H1 (cell line): ENCODE measurements around the gene PI4KA. TPM values are rescaled to one million over a fixed set of nuclear protein-coding genes. Genes with fewer than 3 reads are reported as not detected.

Experiments used
- CTCF ChIA-PET: fragments of 300-600 bp; sonication (Branson Sonifier 250); formaldehyde crosslinking; loops from one replicate; lab custom pipeline; 2021; ENCODE audit not compliant: partially characterized antibody; lab: Charles Lee
- POLR2A ChIA-PET: fragments of 300-600 bp; sonication (Branson Sonifier 250); formaldehyde crosslinking; loops from one replicate; lab custom pipeline; 2021; ENCODE audit warnings: inconsistent platforms; ENCODE audit not compliant: partially characterized antibody; lab: Charles Lee
- DNase-seq, 2 experiments: peaks; one replicate each; pipeline versions ENCODE4 v3.0.0 to v3.0.0-alpha.2; 2010 to 2022; ENCODE audit warnings: low spot score in 2 of 2, low read depth in 1 of 2, mixed read lengths in 1 of 2
- FAIRE-seq: peaks from 2 replicates; lab custom pipeline; 2011; peaks lifted over from hg19 to GRCh38; lab: Jason Lieb, UNC
- H2AFZ ChIP-seq: 2 replicates; pipeline ENCODE4 v1.8.1; 2012; ENCODE audit warnings: low read length, inconsistent platforms
- H2AK5ac ChIP-seq: 2 replicates; pipeline ENCODE4 v1.6.1; 2013; ENCODE audit warnings: low read depth, low read length
- H2BK120ac ChIP-seq: replicated peaks from 2 replicates; pipeline ENCODE3; 2013; ENCODE audit warnings: low read depth, low read length, inconsistent platforms
- H2BK12ac ChIP-seq: 2 replicates; pipeline ENCODE4 v1.6.1; 2013; ENCODE audit warnings: low read depth, low read length
- H2BK15ac ChIP-seq: 2 replicates; pipeline ENCODE4 v1.6.1; 2013; ENCODE audit warnings: low read length
- H2BK20ac ChIP-seq: 2 replicates; pipeline ENCODE4 v1.6.1; 2013; ENCODE audit warnings: low read length
- H2BK5ac ChIP-seq: 2 replicates; pipeline ENCODE4 v1.6.1; 2013; ENCODE audit warnings: low read depth, low read length
- H3K14ac ChIP-seq: 2 replicates; pipeline ENCODE4 v1.6.1; 2013; ENCODE audit warnings: inconsistent platforms; ENCODE audit not compliant: insufficient read length
- H3K18ac ChIP-seq: 2 replicates; pipeline ENCODE4 v1.6.1; 2013; ENCODE audit warnings: low read length; ENCODE audit errors: extremely low read depth
- H3K23ac ChIP-seq: 2 replicates; pipeline ENCODE4 v1.6.1; 2013; ENCODE audit warnings: inconsistent platforms; ENCODE audit not compliant: insufficient read length
- H3K23me2 ChIP-seq: 2 replicates; pipeline ENCODE4 v1.6.1; 2013; ENCODE audit warnings: low read depth, low read length
- H3K27ac ChIP-seq: 2 replicates; pipeline ENCODE4 v1.6.1; 2011; ENCODE audit warnings: low read depth, low read length, inconsistent platforms
- H3K27me3 ChIP-seq, 4 experiments: replicated peaks in 1 of 4; 1 replicate in 1 of 4; 2 replicates in 3 of 4; pipeline versions ENCODE4 v1.6.1 to v1.8.1; 2011 to 2013; ENCODE audit warnings: low read length in 3 of 4, mild to moderate bottlenecking in 3 of 4, inconsistent platforms in 2 of 4, mixed read lengths in 2 of 4, moderate library complexity in 1 of 4; ENCODE audit not compliant: control insufficient read depth in 3 of 4, insufficient read depth in 3 of 4; ENCODE audit errors: extremely low read depth in 1 of 4
- H3K36me3 ChIP-seq, 4 experiments: 2 replicates each; pipeline versions ENCODE4 v1.6.1 to v1.8.1; 2011 to 2013; ENCODE audit warnings: mild to moderate bottlenecking in 4 of 4, low read length in 3 of 4, moderate library complexity in 2 of 4, control low read depth in 1 of 4, inconsistent platforms in 1 of 4; ENCODE audit not compliant: insufficient read depth in 4 of 4, control insufficient read depth in 2 of 4
- H3K4ac ChIP-seq: replicated peaks from 2 replicates; pipeline ENCODE3; 2013; ENCODE audit warnings: low read length, low read depth, mixed read lengths, inconsistent platforms; ENCODE audit not compliant: insufficient read length
- H3K4me1 ChIP-seq, 4 experiments: replicated peaks in 1 of 4; 1 replicate in 1 of 4; 2 replicates in 3 of 4; pipeline versions ENCODE4 v1.6.1 to v1.8.1; 2011 to 2013; ENCODE audit warnings: low read length in 3 of 4, inconsistent platforms in 2 of 4, mixed read lengths in 1 of 4; ENCODE audit not compliant: insufficient read depth in 4 of 4, control insufficient read depth in 3 of 4
- H3K4me2 ChIP-seq, 2 experiments: 2 replicates each; pipeline versions ENCODE4 v1.6.1 to v1.8.1; 2011 to 2013; ENCODE audit warnings: low read depth in 2 of 2, low read length in 2 of 2, control low read depth in 1 of 2, inconsistent platforms in 1 of 2, mild to moderate bottlenecking in 1 of 2; ENCODE audit not compliant: insufficient read depth in 1 of 2
- H3K4me3 ChIP-seq, 4 experiments: fragments of 200-600, 300-600 bp in 1 of 4; sonication (generic), shearing (Covaris generic), sonication (Bioruptor Twin) in 1 of 4; 2 replicates each; pipeline versions ENCODE4 v1.5.1 to v1.8.1; 2011 to 2016; ENCODE audit warnings: low read length in 4 of 4, low read depth in 3 of 4, control low read depth in 2 of 4, inconsistent platforms in 2 of 4, mild to moderate bottlenecking in 2 of 4, mixed read lengths in 1 of 4, moderate library complexity in 1 of 4; ENCODE audit not compliant: insufficient read depth in 2 of 4; ENCODE audit errors: extremely low read depth in 1 of 4
- H3K56ac ChIP-seq: replicated peaks from 2 replicates; pipeline ENCODE3; 2013; ENCODE audit warnings: low read depth, mild to moderate bottlenecking, mixed read lengths, low read length, inconsistent platforms; ENCODE audit not compliant: insufficient read length
- H3K79me1 ChIP-seq: 2 replicates; pipeline ENCODE4 v1.6.1; 2013; ENCODE audit warnings: low read depth, low read length, control low read depth
- H3K79me2 ChIP-seq, 2 experiments: 2 replicates each; pipeline versions ENCODE4 v1.6.1 to v1.8.1; 2012 to 2013; ENCODE audit warnings: low read length in 2 of 2, mild to moderate bottlenecking in 2 of 2, inconsistent platforms in 1 of 2; ENCODE audit not compliant: insufficient read depth in 2 of 2, control insufficient read depth in 1 of 2
- H3K9ac ChIP-seq, 4 experiments: replicated peaks in 1 of 4; 1 replicate in 1 of 4; 2 replicates in 3 of 4; pipeline versions ENCODE4 v1.6.1 to v1.8.1; 2011 to 2013; ENCODE audit warnings: low read depth in 3 of 4, low read length in 3 of 4, control low read depth in 2 of 4, mild to moderate bottlenecking in 2 of 4, moderate library complexity in 2 of 4, inconsistent platforms in 1 of 4; ENCODE audit errors: extremely low read depth in 1 of 4
- H3K9me3 ChIP-seq, 2 experiments: 2 replicates each; pipeline versions ENCODE4 v1.6.1 to v1.8.1; 2012 to 2013; ENCODE audit warnings: mild to moderate bottlenecking in 2 of 2, moderate library complexity in 2 of 2, control low read depth in 1 of 2, inconsistent platforms in 1 of 2, low read depth in 1 of 2, low read length in 1 of 2, mixed read lengths in 1 of 2; ENCODE audit not compliant: insufficient read depth in 2 of 2
- H4K20me1 ChIP-seq, 2 experiments: replicated peaks in 1 of 2; 2 replicates each; pipeline versions ENCODE3 to v1.8.1; 2011 to 2013; ENCODE audit warnings: inconsistent platforms in 2 of 2, low read length in 2 of 2, mild to moderate bottlenecking in 1 of 2; ENCODE audit not compliant: insufficient read depth in 2 of 2, control insufficient read depth in 1 of 2
- H4K5ac ChIP-seq: 2 replicates; pipeline ENCODE4 v1.6.1; 2013; ENCODE audit warnings: low read length, low read depth, mixed read lengths, inconsistent platforms; ENCODE audit not compliant: insufficient read length
- H4K8ac ChIP-seq: 2 replicates; pipeline ENCODE4 v1.8.0; 2013; ENCODE audit warnings: mild to moderate bottlenecking, moderate library complexity, low read length, inconsistent platforms; ENCODE audit not compliant: insufficient read depth; ENCODE audit errors: extremely low read depth
- H4K91ac ChIP-seq: replicated peaks from 2 replicates; pipeline ENCODE3; 2013; ENCODE audit warnings: low read length, mixed read lengths, inconsistent platforms; ENCODE audit not compliant: insufficient read length
- CBX8 ChIP-seq: fragments of 300-800, 300-1000 bp; sonication (generic); IDR thresholded peaks from 2 replicates; pipeline ENCODE4 v1.7.1; 2016; ENCODE audit warnings: low read depth, low read length, borderline replicate concordance
- CTCF ChIP-seq, 3 experiments: IDR thresholded peaks; 1 replicate in 2 of 3; 2 replicates in 1 of 3; pipeline versions ENCODE4 v1.5.1 to v1.6.1; 2011; ENCODE audit warnings: low read length in 3 of 3, mild to moderate bottlenecking in 3 of 3, inconsistent platforms in 2 of 3, low read depth in 1 of 3, moderate library complexity in 1 of 3; ENCODE audit not compliant: insufficient read depth in 1 of 3; ENCODE audit errors: control extremely low read depth in 1 of 3
- EGR1 ChIP-seq: IDR thresholded peaks from 2 replicates; pipeline ENCODE4 v1.6.1; 2011; ENCODE audit warnings: low read depth, low read length, borderline replicate concordance
- HDAC6 ChIP-seq: IDR thresholded peaks from one replicate; pipeline ENCODE4 v1.7.1; 2012; ENCODE audit warnings: low read depth, mild to moderate bottlenecking, inconsistent platforms, low read length, moderate library complexity
- JUN ChIP-seq: IDR thresholded peaks from 2 replicates; pipeline ENCODE4 v1.6.1; 2011; ENCODE audit warnings: low read depth, mild to moderate bottlenecking, improper control_type of control experiment, low read length
- KDM1A ChIP-seq: fragments of 200-600, 300-600 bp; sonication (generic); IDR thresholded peaks from 2 replicates; pipeline ENCODE4 v1.7.1; 2016; ENCODE audit warnings: mild to moderate bottlenecking, low read length, borderline replicate concordance
- MAFK ChIP-seq: IDR thresholded peaks from 2 replicates; pipeline ENCODE4 v1.6.1; 2012; ENCODE audit warnings: low read depth, mild to moderate bottlenecking, improper control_type of control experiment, low read length
- SP1 ChIP-seq: IDR thresholded peaks from 2 replicates; pipeline ENCODE4 v1.6.1; 2011; ENCODE audit warnings: low read depth, low read length
- SUZ12 ChIP-seq: fragments of 200-600 bp; sonication (generic); IDR thresholded peaks from 2 replicates; pipeline ENCODE4 v1.6.1; 2012; ENCODE audit warnings: mild to moderate bottlenecking, inconsistent platforms, low read length, moderate library complexity, mixed read lengths
- TCF12 ChIP-seq: IDR thresholded peaks from 2 replicates; pipeline ENCODE4 v1.6.1; 2011; ENCODE audit warnings: low read depth, mild to moderate bottlenecking, low read length
- WGBS, 2 experiments: shearing (Covaris generic) in 1 of 2; methylation state at CpG; one replicate each; pipeline versions ENCODE4 v1.1.6 to v1.1.7; 2013 to 2015; ENCODE audit warnings: low lambda C conversion rate in 2 of 2, mixed read lengths in 2 of 2, inconsistent platforms in 1 of 2, low coverage in 1 of 2, missing lambda C conversion rate in 1 of 2; ENCODE audit not compliant: insufficient replicate concordance in 2 of 2, insufficient coverage in 1 of 2, insufficient read length in 1 of 2; ENCODE audit errors: extremely low coverage in 1 of 2, missing lambda C conversion rate in 1 of 2; 5-methylcytosine and 5-hydroxymethylcytosine counted together
- polyA plus RNA-seq, 7 experiments: library from polyadenylated mRNA; depleted of rRNA in 3 of 7; stranded (reverse) in 5 of 7; unstranded in 2 of 7; fragments of >200 nt in 5 of 7; fragments of 200-250 nt in 2 of 7; gene quantifications; 1 replicate in 5 of 7; 2 replicates in 1 of 7; 4 replicates in 1 of 7; pipeline versions ENCODE4 v1.2.1 to v1.2.3, GENCODE V29; 2011 to 2013; ENCODE audit warnings: missing spikeins in 2 of 7, mixed read lengths in 2 of 7
- total RNA-seq: library from RNA; stranded (reverse); fragmentation: NEBNext Ultra II Directional; extraction: Animal tissue kit (Norgen Biotek cat#: 25700); gene quantifications from 2 replicates; pipeline ENCODE4 v1.2.1, GENCODE V29; 2021

Gene PI4KA
- total and polyA plus RNA-seq, 2 of the 8 experiments (the other 6 are each of a cell fraction or from before 2014, with no cell fraction given): 22.5 to 37.7 TPM

- Histone ChIP-seq H2BK5ac (no peak overlapping the region), H3K79me1 (no peaks in the 10 kb centered on the region), H3K27ac (no peak overlapping the region), H2BK12ac (no peak overlapping the region), H3K4me1 (no peaks in the 10 kb centered on the region), H3K9me3 (no peaks in the 10 kb centered on the region), H2AFZ (no peak overlapping the region), H4K5ac (no peak overlapping the region), H2BK120ac (no peak overlapping the region), H3K18ac (no peak overlapping the region), H4K8ac (no peak overlapping the region), H3K4me3 (no peak overlapping the region), H2AK5ac (no peak overlapping the region), H2BK15ac (no peak overlapping the region), H3K79me2 (no peaks in the 10 kb centered on the region), H3K27me3 (no peaks in the 10 kb centered on the region), H3K4ac (no peak overlapping the region), H2BK20ac (no peak overlapping the region), H3K9ac (no peak overlapping the region), H3K4me2 (no peak overlapping the region), H4K91ac (no peak overlapping the region), H3K36me3 (no peaks in the 10 kb centered on the region), H3K14ac (no peak overlapping the region), H3K23me2 (no peaks in the 10 kb centered on the region), H3K56ac (no peak overlapping the region), H3K23ac (no peak overlapping the region), H4K20me1 (peaks cover 2 to 7% of the 10 kb centered on the region in 2 experiments)
- DNase-seq (no peak), FAIRE-seq (no peak)
- POLR2A ChIA-PET: no interaction called here
- CTCF ChIA-PET: interaction anchor here (1.0 to 3.8 kb wide), 5 partner anchors 11 to 133 kb away, joined by 3 to 28 read pairs (median 3); no protein-coding TSS in a partner anchor
- TF ChIP-seq MAFK: no peak
- TF ChIP-seq SUZ12: no peak
- TF ChIP-seq HDAC6: no peak
- TF ChIP-seq CTCF (IDR thresholded peaks at IDR 0.05; ENCODE audit: control extremely low read depth in 1 of 3, insufficient read depth in 1 of 3, low read depth in 1 of 3, low read length in 3 of 3): no peak
- no peak for TF ChIP-seq JUN
- no peak for TF ChIP-seq TCF12
- TF ChIP-seq EGR1: no peak
- no peak for TF ChIP-seq SP1
- no peak for TF ChIP-seq CBX8
- no peak for TF ChIP-seq KDM1A
- WGBS, 2 experiments: 90% methylated on average over 10 of the region's 10 CpGs; no CpG with 5 or more reads in 1 of the 2 experiments
Observed at GRCh38 chr22:20752873-20753272, 105.7 kb downstream of the PI4KA start.
